Uterus (tissue), 2 donors: ENCODE data around the gene HLF.

Experiments
- POLR2A ChIP-seq, 2 donors: fragments of 450-650 bp; IDR thresholded peaks; one replicate each; pipeline ENCODE4 v1.6.1; 2016; ENCODE audit warnings: antibody characterized with exemption in 2 of 2, mild to moderate bottlenecking in 1 of 2, moderate library complexity in 1 of 2
- TF ChIP-seq, protein P1 (sequence below), 4 experiments: fragments of 200-600 bp in 2 of 4; fragments of 450-650 bp in 2 of 4; sonication (generic) in 2 of 4; IDR thresholded peaks; one replicate each; pipeline ENCODE4 v1.5.1; 2016 to 2019; ENCODE audit warnings: antibody characterized with exemption in 4 of 4, mild to moderate bottlenecking in 2 of 4, moderate library complexity in 1 of 4

DNA sequence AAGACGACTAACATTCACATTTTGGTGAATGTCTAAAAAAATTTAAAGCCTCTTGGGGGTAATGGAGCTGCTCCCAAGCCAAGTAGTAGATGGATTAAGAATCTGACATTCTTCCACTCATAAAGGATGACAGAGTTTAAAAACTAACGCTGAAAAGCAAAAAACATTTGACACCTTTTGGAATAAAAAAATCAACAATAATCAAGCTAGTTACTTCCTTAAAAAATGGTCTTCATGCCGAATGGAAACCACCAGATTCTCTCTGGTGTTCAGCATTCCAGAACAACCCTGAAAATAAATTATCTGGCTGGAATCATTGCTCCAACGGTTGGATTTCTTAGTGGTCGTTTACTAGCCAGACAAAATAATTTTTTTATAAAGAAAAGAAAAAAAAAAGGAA is 18.0 kb downstream of the HLF start:
- no peak for TF ChIP-seq POLR2A (IDR thresholded peaks at IDR 0.05)
- TF ChIP-seq, protein P1, sequence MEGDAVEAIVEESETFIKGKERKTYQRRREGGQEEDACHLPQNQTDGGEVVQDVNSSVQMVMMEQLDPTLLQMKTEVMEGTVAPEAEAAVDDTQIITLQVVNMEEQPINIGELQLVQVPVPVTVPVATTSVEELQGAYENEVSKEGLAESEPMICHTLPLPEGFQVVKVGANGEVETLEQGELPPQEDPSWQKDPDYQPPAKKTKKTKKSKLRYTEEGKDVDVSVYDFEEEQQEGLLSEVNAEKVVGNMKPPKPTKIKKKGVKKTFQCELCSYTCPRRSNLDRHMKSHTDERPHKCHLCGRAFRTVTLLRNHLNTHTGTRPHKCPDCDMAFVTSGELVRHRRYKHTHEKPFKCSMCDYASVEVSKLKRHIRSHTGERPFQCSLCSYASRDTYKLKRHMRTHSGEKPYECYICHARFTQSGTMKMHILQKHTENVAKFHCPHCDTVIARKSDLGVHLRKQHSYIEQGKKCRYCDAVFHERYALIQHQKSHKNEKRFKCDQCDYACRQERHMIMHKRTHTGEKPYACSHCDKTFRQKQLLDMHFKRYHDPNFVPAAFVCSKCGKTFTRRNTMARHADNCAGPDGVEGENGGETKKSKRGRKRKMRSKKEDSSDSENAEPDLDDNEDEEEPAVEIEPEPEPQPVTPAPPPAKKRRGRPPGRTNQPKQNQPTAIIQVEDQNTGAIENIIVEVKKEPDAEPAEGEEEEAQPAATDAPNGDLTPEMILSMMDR (IDR thresholded peaks at IDR 0.05), result no peak
